RWPE1 (cell line): Measurements from ENCODE around the gene EEPD1.

Experiments
- CTCF ChIA-PET: fragments of 350-600 bp; sonication (Branson Sonifier 250); formaldehyde crosslinking; extraction: SDS; loops from one replicate; lab custom pipeline; 2021; lab: Yijun Ruan, JAX
- POLR2A ChIA-PET: fragments of 400-600 bp; formaldehyde crosslinking; extraction: SDS; loops from one replicate; lab custom pipeline; 2020; ENCODE audit warnings: antibody characterized with exemption; ENCODE audit not compliant: low non-redundant PET; lab: Yijun Ruan, JAX
- DNase-seq: peaks from one replicate; pipeline ENCODE4 v3.0.0; 2012; ENCODE audit warnings: low spot score
- H3K27ac ChIP-seq: fragments of 450-650 bp; 2 replicates; pipeline ENCODE4 v1.5.1; 2017
- TF ChIP-seq, protein P1 (sequence below): fragments of 450-650 bp; conservative IDR thresholded peaks from 2 replicates; pipeline ENCODE4 v1.5.1; 2017; ENCODE audit warnings: low read depth, mild to moderate bottlenecking

The EEPD1 gene

GRCh38 chr7:36188266-36188665 lies 35.2 kb downstream of the EEPD1 start:
- CTCF ChIA-PET: no interaction called here
- POLR2A ChIA-PET: no interaction called here
- DNase-seq: no peak
- TF ChIP-seq, protein P1, sequence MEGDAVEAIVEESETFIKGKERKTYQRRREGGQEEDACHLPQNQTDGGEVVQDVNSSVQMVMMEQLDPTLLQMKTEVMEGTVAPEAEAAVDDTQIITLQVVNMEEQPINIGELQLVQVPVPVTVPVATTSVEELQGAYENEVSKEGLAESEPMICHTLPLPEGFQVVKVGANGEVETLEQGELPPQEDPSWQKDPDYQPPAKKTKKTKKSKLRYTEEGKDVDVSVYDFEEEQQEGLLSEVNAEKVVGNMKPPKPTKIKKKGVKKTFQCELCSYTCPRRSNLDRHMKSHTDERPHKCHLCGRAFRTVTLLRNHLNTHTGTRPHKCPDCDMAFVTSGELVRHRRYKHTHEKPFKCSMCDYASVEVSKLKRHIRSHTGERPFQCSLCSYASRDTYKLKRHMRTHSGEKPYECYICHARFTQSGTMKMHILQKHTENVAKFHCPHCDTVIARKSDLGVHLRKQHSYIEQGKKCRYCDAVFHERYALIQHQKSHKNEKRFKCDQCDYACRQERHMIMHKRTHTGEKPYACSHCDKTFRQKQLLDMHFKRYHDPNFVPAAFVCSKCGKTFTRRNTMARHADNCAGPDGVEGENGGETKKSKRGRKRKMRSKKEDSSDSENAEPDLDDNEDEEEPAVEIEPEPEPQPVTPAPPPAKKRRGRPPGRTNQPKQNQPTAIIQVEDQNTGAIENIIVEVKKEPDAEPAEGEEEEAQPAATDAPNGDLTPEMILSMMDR: no peak
- no peak overlapping the region for H3K27ac ChIP-seq

DNA sequence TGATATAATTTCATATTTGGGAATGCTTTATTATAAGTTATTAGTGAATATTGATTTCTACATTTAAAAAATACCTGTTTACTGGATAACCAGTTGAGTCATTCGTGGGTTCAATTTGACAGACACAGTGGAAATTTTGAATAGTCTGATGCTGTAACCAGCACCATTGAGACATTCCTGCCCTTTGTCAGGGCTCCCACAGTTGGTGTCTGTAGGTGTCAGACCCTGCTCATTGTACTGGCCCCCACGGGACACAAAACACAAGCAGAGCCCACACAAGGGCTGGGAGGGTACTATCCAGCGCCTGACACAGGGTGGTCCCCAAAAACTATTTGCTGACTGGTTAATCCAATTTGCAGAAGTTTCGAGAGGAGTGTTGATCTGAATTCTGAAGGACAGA lies 35.9 kb downstream of the EEPD1 start:
- H3K27ac ChIP-seq: no peak overlapping the region
- POLR2A ChIA-PET: no interaction called here
- TF ChIP-seq, protein P1: no peak
- no peak for DNase-seq
- CTCF ChIA-PET: no interaction called here

GRCh38 chr7:36190447-36191291 lies 37.6 kb downstream of the EEPD1 start:
- no peak for DNase-seq
- ChIA-PET POLR2A (no interaction called here), CTCF (interaction anchor here (0.6 kb wide), 1 partner anchor 25 kb away, joined by 4 read pairs; no protein-coding TSS in a partner anchor)
- TF ChIP-seq, protein P1: no peak
- no peak overlapping the region for H3K27ac ChIP-seq

GRCh38 chr7:36191292-36191920 lies 38.4 kb downstream of the EEPD1 start:
- H3K27ac ChIP-seq: no peak overlapping the region
- TF ChIP-seq, protein P1: no peak
- ChIA-PET POLR2A (no interaction called here), CTCF (no interaction called here)
- DNase-seq: no peak

GRCh38 chr7:36192053-36192824 lies 39.2 kb downstream of the EEPD1 start:
- H3K27ac ChIP-seq: no peak overlapping the region
- CTCF ChIA-PET: no interaction called here
- DNase-seq: no peak
- TF ChIP-seq, protein P1: no peak
- POLR2A ChIA-PET: no interaction called here

GRCh38 chr7:36192877-36193276 lies 39.8 kb downstream of the EEPD1 start:
- ChIA-PET POLR2A (no interaction called here), CTCF (no interaction called here)
- TF ChIP-seq, protein P1: no peak
- H3K27ac ChIP-seq: no peak overlapping the region
- no peak for DNase-seq
